HG02840 (cell line): Measurements from ENCODE around the gene IL24.

ENCODE experiments used
- ATAC-seq: cut with Tn5 transposase; IDR thresholded peaks from one replicate; pipeline ENCODE4 v1.9.1; 2021; ENCODE audit warnings: mild to moderate bottlenecking, moderate library complexity, moderate number of reproducible peaks; ENCODE audit not compliant: unreplicated experiment, low FRiP score

IL24 gene

GRCh38 chr1:206947255-206947654 lies 50.0 kb downstream of the IL24 start:
- ATAC-seq = no peak

GRCh38 chr1:206949208-206949607 lies 52.0 kb downstream of the IL24 start:
- no peak for ATAC-seq

GRCh38 chr1:206949641-206950040 lies 52.4 kb downstream of the IL24 start:
- no peak for ATAC-seq

- ATAC-seq = no peak
These were observed 54.3 kb downstream of the IL24 start for GRCh38 chr1:206951318-206952100.

- ATAC-seq = no peak
These were observed 54.9 kb downstream of the IL24 start for GRCh38 chr1:206952171-206952570.

GRCh38 chr1:206953126-206953525 lies 55.9 kb downstream of the IL24 start:
- no peak for ATAC-seq

GRCh38 chr1:206953626-206954025 lies 56.4 kb downstream of the IL24 start:
- no peak for ATAC-seq
